Suppressor macrophage treated with lipopolysaccharide for 4 hours (primary cell): ENCODE measurements around the gene ERC2.

ENCODE experiments used
- DNase-seq: peaks from one replicate; pipeline ENCODE4 v3.0.0-alpha.2; 2020

ERC2 gene

GRCh38 chr3:55480911-55481743, 987.1 kb downstream of the ERC2 start:
- DNase-seq: no peak

DNA sequence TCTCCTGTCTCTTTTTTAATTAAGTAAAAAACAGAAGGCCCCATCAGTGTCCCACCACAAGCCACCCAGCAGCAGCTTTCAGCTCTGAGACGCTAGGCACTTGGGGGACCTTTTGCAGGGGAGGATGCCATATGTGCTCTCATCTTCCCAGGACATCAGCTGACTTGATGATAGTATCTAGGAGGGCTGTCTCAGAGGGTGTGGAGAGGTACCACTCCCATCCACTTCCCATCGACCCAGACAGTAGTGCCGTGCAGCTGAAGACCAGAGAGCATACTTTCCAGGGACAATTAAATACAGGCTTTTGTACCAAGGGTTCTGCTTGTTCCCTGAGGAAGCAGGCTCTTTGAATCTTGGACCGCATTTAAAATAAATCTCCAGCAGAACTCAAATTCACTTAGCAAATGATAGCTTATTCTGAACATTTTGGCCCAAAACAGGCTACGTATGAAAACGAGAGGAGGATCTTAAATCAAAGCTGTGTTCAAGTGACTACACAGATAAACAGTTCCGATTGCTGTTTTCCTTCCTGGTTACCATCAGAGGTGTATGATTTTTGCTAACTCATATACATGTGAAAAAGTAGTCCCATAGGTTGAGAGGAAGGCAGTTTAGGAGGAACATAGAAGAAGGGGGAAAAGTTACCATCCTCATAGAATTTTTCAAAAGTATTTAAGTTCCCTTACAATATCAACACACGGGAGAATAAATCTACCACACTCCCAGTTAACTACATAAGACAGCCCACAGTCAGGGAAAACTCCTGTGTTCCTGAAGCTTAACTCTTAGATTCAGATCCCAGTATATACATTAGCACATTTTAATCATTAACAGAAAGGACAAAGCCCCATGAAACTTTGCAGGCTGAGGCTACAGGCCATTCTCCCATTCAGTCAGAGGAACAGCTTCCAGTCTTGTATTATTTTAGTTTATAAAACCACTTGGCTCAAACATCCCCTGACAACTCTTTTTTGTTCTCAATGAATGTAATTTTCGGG, 990.7 kb downstream of the ERC2 start:
- DNase-seq: no peak

- DNase-seq: no peak
These were observed 991.8 kb downstream of the ERC2 start for GRCh38 chr3:55476515-55476914.

GRCh38 chr3:55474213-55474632, 994.0 kb downstream of the ERC2 start:
- DNase-seq: no peak

- DNase-seq: no peak
These were observed 994.5 kb downstream of the ERC2 start for GRCh38 chr3:55473788-55474187.

DNA sequence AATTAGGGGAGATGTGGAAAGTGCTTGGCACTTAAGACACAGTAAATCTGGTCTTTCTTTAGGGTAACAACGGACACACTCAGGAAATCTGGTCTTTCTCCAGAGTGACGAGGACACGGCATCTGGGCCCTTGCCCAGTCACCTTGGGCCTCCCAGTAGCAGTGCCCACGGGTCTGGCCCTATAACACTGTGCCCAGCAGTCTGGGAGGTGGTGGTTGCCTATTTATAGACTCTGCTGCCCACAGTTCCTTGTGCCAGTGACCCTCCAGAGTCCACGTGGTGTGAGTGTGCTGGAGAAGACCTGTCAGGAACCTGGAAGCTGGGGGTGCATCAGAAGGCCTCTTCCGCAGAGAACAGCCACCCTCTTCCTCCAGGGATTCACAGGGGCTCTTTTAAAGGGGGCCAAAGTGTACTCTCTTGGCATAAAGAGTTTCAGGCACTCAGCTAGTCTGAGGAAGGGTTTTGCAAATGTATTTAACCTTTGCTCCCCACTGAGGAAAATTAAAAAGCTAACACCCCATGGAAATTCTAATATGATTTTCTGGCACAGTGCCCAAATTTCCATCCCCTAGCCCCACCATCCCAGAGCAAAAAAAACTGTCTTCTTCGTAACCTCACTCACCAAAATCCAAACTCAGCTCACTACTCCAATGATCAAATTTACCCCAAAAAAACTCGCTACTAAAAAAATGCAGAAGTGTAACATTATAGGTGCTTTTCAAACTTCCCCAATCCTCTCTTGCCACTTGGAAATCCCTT, 996.6 kb downstream of the ERC2 start:
- no peak for DNase-seq

- no peak for DNase-seq
These were observed 997.2 kb downstream of the ERC2 start for GRCh38 chr3:55471084-55471483.

DNA sequence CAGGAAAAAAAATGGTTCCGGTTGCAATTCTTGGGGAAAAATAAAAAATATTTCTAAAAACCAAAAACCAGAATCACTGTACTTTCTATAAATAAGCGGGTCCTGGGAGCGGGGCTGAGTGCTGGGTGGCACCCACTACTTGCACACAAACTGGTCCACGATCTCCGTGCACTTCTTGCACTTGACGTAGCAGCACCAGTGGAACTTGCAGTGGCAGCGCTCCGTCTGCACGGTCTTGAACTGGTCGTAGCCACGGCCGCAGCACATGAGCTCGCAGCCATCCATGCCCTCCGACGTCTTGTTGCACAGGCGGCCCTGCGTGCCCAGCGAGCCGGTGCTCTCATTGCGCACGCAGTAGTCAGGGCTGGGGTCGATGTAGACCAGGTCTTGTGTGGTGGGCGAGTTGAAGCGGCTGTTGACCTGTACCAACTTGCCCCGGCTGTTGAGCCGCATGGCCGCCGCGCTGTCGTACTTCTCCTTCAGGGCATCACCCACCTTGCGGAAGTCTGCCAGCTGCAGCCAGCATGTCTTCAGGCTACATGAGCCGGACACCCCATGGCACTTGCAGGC, 998.2 kb downstream of the ERC2 start:
- DNase-seq: no peak

DNA sequence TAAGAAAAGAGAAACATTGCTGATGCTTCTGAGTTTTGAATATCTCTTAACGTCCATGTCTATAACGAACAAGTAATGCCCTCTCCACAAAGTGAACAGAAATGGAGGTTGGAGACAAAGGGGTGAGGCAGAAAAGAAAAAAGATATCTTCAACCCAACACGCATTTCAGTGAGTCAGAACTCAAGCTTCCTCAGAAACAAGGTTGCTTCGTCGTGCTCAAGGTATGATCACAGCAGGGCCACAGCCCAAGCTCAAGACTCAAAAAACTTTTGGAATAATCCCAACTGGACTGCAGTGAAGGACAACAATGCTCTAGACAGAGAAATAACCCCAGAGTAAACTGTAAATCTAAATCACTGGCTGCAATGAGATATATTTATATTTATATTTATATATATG, 1000.0 kb downstream of the ERC2 start:
- no peak for DNase-seq

- DNase-seq: no peak
These were observed 1001.2 kb downstream of the ERC2 start for GRCh38 chr3:55467099-55467498.

DNA sequence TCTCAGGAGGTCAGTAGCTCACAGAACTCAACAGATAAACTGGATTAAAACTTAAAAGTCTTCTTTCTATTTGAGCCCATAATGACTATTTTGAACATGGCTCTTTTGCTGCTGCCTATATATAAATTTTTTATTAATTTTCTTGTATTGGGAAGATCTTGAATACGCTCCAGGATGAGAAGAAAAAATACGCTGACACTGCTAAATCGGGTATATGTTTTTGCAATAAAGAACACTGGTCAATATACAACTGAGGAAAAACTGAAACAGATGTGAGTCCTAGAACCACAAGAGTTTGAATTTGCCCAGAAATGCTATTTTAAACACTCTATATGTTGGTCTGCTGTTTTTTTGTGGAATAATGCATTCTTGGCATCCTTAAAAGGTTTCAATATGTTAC, 1001.7 kb downstream of the ERC2 start:
- DNase-seq: no peak

DNA sequence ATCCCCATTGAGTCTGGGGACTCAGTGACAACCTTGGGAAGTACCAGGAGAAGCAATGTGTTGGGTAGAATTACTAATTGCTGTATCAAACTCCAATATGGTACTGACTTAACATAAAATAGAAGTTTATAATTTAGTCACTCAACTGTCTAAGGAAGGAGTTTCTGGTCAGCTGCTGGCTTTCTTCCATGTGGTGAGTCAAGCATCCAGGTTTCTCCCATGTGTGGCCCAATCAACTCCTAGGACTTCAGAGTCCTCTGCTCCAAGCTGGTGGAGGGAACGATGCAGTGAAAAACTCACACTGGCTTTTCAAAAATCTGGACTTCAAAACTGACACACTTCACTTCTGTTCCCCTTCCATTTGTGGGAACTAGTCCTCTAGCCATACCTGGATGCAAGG, 1006.4 kb downstream of the ERC2 start:
- no peak for DNase-seq

- DNase-seq: no peak
These were observed 1008.4 kb downstream of the ERC2 start for GRCh38 chr3:55459838-55460237.
